ENCODE data around the gene PBXIP1.

The PBXIP1 gene

DNA sequence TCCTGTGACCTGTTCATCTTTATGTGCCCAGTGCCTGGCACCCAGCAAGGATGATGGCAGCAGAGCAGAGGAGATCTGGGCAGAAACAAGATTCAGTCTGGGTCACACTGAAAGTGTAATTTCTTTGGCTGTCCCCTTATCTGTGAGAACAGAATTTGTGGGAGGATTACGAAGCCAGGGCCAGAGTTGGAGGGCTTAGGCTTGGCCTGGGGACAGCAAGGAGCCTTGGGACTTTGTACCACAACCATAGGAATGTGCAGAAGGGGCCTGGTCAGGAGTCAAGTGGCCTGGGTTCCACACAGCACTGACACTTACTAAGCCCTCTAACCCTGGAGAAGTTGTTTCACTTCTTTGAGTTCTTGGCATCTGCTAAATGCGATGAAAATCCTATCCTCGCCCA is 32.2 kb downstream of the PBXIP1 start:
- no peak for ATAC-seq
- TF ChIP-seq CSDC2 (CRISPR knock-in tag; IDR thresholded peaks at IDR 0.05) (no peak), OSR1 (CRISPR knock-in tag; IDR thresholded peaks at IDR 0.05) (no peak), PPARA (CRISPR knock-in tag; IDR thresholded peaks at IDR 0.05; ENCODE audit: borderline replicate concordance) (no peak), SNAI2 (CRISPR knock-in tag; IDR thresholded peaks at IDR 0.05) (no peak), RARB (CRISPR knock-in tag; IDR thresholded peaks at IDR 0.05) (no peak), ESRRG (CRISPR knock-in tag; IDR thresholded peaks at IDR 0.05) (no peak), BACH2 (CRISPR knock-in tag; IDR thresholded peaks at IDR 0.05; ENCODE audit: borderline replicate concordance) (no peak), GLIS3 (CRISPR knock-in tag; IDR thresholded peaks at IDR 0.05) (no peak), TCF4 (CRISPR knock-in tag; IDR thresholded peaks at IDR 0.05; ENCODE audit: borderline replicate concordance) (no peak)
- TF ChIP-seq, protein P1, sequence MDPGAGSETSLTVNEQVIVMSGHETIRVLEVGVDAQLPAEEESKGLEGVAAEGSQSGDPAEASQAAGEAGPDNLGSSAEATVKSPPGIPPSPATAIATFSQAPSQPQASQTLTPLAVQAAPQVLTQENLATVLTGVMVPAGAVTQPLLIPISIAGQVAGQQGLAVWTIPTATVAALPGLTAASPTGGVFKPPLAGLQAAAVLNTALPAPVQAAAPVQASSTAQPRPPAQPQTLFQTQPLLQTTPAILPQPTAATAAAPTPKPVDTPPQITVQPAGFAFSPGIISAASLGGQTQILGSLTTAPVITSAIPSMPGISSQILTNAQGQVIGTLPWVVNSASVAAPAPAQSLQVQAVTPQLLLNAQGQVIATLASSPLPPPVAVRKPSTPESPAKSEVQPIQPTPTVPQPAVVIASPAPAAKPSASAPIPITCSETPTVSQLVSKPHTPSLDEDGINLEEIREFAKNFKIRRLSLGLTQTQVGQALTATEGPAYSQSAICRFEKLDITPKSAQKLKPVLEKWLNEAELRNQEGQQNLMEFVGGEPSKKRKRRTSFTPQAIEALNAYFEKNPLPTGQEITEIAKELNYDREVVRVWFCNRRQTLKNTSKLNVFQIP (CRISPR knock-in tag; IDR thresholded peaks at IDR 0.05; ENCODE audit: borderline replicate concordance, low read depth) = no peak

DNA sequence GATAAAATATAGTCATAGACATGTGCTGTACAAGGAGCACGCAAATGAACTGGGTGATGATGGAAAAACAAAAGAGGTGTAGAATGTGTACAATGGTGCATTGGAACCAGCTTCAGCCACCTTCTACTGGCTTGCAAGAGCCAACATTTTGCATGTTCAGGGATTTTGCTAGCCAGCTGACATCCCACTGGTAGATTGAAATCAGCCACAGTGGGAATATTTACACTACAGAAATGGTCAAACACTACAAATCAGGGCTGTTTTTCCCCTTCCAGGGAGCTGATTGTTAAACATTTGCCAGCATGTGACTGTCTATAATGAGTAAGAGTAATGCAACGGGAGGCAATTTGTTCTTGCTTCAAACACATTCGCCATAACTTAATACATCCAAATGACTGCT is 42.6 kb downstream of the PBXIP1 start:
- TF ChIP-seq, protein P2, sequence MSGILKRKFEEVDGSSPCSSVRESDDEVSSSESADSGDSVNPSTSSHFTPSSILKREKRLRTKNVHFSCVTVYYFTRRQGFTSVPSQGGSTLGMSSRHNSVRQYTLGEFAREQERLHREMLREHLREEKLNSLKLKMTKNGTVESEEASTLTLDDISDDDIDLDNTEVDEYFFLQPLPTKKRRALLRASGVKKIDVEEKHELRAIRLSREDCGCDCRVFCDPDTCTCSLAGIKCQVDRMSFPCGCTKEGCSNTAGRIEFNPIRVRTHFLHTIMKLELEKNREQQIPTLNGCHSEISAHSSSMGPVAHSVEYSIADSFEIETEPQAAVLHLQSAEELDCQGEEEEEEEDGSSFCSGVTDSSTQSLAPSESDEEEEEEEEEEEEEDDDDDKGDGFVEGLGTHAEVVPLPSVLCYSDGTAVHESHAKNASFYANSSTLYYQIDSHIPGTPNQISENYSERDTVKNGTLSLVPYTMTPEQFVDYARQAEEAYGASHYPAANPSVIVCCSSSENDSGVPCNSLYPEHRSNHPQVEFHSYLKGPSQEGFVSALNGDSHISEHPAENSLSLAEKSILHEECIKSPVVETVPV (CRISPR knock-in tag; IDR thresholded peaks at IDR 0.05) = no peak
- no peak for ATAC-seq

DNA sequence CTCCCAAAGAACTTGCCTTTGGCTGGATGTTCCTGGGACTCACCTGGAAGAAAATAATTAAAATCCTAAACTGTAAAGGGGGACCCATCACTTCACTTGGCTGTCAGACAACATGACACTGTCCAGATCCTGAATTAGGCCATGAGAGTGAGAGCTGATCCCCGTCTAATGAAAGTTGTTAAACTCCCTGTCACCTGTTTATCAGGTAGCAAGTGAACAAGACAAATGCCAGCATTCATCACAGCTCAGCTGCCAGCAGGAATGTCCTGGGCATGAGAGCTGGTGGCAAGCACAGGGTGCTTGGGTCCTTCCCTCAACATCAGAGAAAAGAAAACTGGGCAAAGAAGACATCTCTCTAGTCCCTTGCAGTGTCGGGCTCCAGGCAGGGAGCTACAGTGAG is 43.1 kb downstream of the PBXIP1 start:
- TF ChIP-seq, protein P3, sequence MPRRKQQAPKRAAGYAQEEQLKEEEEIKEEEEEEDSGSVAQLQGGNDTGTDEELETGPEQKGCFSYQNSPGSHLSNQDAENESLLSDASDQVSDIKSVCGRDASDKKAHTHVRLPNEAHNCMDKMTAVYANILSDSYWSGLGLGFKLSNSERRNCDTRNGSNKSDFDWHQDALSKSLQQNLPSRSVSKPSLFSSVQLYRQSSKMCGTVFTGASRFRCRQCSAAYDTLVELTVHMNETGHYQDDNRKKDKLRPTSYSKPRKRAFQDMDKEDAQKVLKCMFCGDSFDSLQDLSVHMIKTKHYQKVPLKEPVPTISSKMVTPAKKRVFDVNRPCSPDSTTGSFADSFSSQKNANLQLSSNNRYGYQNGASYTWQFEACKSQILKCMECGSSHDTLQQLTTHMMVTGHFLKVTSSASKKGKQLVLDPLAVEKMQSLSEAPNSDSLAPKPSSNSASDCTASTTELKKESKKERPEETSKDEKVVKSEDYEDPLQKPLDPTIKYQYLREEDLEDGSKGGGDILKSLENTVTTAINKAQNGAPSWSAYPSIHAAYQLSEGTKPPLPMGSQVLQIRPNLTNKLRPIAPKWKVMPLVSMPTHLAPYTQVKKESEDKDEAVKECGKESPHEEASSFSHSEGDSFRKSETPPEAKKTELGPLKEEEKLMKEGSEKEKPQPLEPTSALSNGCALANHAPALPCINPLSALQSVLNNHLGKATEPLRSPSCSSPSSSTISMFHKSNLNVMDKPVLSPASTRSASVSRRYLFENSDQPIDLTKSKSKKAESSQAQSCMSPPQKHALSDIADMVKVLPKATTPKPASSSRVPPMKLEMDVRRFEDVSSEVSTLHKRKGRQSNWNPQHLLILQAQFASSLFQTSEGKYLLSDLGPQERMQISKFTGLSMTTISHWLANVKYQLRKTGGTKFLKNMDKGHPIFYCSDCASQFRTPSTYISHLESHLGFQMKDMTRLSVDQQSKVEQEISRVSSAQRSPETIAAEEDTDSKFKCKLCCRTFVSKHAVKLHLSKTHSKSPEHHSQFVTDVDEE (CRISPR knock-in tag; IDR thresholded peaks at IDR 0.05) = no peak
- TF ChIP-seq, protein P1 (CRISPR knock-in tag; IDR thresholded peaks at IDR 0.05; ENCODE audit: borderline replicate concordance, low read depth) = no peak
- no peak for TF ChIP-seq TCF4 (CRISPR knock-in tag; IDR thresholded peaks at IDR 0.05; ENCODE audit: borderline replicate concordance)
- TF ChIP-seq ESRRG (CRISPR knock-in tag; IDR thresholded peaks at IDR 0.05) = no peak
- TF ChIP-seq, protein P2 (CRISPR knock-in tag; IDR thresholded peaks at IDR 0.05) = no peak
- TF ChIP-seq OSR1 (CRISPR knock-in tag; IDR thresholded peaks at IDR 0.05) = no peak
- TF ChIP-seq ZNF8 (CRISPR knock-in tag; IDR thresholded peaks at IDR 0.05) = no peak
- TF ChIP-seq ISL1 (CRISPR knock-in tag; IDR thresholded peaks at IDR 0.05) = no peak
- no peak for TF ChIP-seq ZNF565 (CRISPR knock-in tag; conservative IDR thresholded peaks at IDR 0.05; ENCODE audit: low read depth)
- no peak for TF ChIP-seq GLIS3 (CRISPR knock-in tag; IDR thresholded peaks at IDR 0.05)
- TF ChIP-seq ZNF70 (CRISPR knock-in tag; IDR thresholded peaks at IDR 0.05) = no peak
- no peak for TF ChIP-seq ZFP30 (CRISPR knock-in tag; IDR thresholded peaks at IDR 0.05)
- TF ChIP-seq, protein P4, sequence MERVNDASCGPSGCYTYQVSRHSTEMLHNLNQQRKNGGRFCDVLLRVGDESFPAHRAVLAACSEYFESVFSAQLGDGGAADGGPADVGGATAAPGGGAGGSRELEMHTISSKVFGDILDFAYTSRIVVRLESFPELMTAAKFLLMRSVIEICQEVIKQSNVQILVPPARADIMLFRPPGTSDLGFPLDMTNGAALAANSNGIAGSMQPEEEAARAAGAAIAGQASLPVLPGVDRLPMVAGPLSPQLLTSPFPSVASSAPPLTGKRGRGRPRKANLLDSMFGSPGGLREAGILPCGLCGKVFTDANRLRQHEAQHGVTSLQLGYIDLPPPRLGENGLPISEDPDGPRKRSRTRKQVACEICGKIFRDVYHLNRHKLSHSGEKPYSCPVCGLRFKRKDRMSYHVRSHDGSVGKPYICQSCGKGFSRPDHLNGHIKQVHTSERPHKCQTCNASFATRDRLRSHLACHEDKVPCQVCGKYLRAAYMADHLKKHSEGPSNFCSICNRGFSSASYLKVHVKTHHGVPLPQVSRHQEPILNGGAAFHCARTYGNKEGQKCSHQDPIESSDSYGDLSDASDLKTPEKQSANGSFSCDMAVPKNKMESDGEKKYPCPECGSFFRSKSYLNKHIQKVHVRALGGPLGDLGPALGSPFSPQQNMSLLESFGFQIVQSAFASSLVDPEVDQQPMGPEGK (CRISPR knock-in tag; IDR thresholded peaks at IDR 0.05; ENCODE audit: borderline replicate concordance) = no peak
- no peak for TF ChIP-seq ZC3H10 (CRISPR knock-in tag; IDR thresholded peaks at IDR 0.05)
- no peak for TF ChIP-seq RARB (CRISPR knock-in tag; IDR thresholded peaks at IDR 0.05)
- TF ChIP-seq PPARA (CRISPR knock-in tag; IDR thresholded peaks at IDR 0.05; ENCODE audit: borderline replicate concordance) = no peak
- no peak for TF ChIP-seq ARNTL (CRISPR knock-in tag; IDR thresholded peaks at IDR 0.05; ENCODE audit: borderline replicate concordance, low read depth)
- TF ChIP-seq SNAI2 (CRISPR knock-in tag; IDR thresholded peaks at IDR 0.05) = no peak
- no peak for TF ChIP-seq BACH2 (CRISPR knock-in tag; IDR thresholded peaks at IDR 0.05; ENCODE audit: borderline replicate concordance)
- TF ChIP-seq CREB5 (CRISPR knock-in tag; IDR thresholded peaks at IDR 0.05; ENCODE audit: low read depth) = no peak
- no peak for ATAC-seq

All from SK-N-SH treated with all-trans-retinoic acid at 6 μM for 48 hours (cell line).